Vagina (tissue), 2 donors: ENCODE measurements around the gene UBE2E2.

Experiments used
- POLR2A ChIP-seq, 2 donors: fragments of 450-650 bp; IDR thresholded peaks; one replicate each; pipeline ENCODE4 v1.6.1; 2017; ENCODE audit warnings: antibody characterized with exemption in 2 of 2, mild to moderate bottlenecking in 2 of 2, moderate library complexity in 2 of 2
- POLR2AphosphoS5 ChIP-seq, 2 donors: sonication (generic); formaldehyde crosslinking; IDR thresholded peaks; one replicate each; pipeline ENCODE4 v1.9.0; 2017; ENCODE audit warnings: antibody characterized with exemption in 2 of 2, mild to moderate bottlenecking in 2 of 2, low read depth in 1 of 2; ENCODE audit not compliant: insufficient read depth in 1 of 2
- TF ChIP-seq, protein P1 (sequence below), 3 experiments: fragments of 450-650 bp in 2 of 3; fragments of 200-600 bp in 1 of 3; sonication (generic) in 1 of 3; IDR thresholded peaks; one replicate each; pipeline ENCODE4 v1.5.1; 2017 to 2019; ENCODE audit warnings: antibody characterized with exemption in 3 of 3, mild to moderate bottlenecking in 2 of 3, moderate library complexity in 2 of 3

GRCh38 chr3:23437484-23438145, 234.5 kb downstream of the UBE2E2 start:
- TF ChIP-seq, protein P1, sequence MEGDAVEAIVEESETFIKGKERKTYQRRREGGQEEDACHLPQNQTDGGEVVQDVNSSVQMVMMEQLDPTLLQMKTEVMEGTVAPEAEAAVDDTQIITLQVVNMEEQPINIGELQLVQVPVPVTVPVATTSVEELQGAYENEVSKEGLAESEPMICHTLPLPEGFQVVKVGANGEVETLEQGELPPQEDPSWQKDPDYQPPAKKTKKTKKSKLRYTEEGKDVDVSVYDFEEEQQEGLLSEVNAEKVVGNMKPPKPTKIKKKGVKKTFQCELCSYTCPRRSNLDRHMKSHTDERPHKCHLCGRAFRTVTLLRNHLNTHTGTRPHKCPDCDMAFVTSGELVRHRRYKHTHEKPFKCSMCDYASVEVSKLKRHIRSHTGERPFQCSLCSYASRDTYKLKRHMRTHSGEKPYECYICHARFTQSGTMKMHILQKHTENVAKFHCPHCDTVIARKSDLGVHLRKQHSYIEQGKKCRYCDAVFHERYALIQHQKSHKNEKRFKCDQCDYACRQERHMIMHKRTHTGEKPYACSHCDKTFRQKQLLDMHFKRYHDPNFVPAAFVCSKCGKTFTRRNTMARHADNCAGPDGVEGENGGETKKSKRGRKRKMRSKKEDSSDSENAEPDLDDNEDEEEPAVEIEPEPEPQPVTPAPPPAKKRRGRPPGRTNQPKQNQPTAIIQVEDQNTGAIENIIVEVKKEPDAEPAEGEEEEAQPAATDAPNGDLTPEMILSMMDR (IDR thresholded peaks at IDR 0.05): no peak
- TF ChIP-seq POLR2A (IDR thresholded peaks at IDR 0.05) (no peak), POLR2AphosphoS5 (IDR thresholded peaks at IDR 0.05; ENCODE audit: insufficient read depth in 1 of 2, low read depth in 1 of 2) (no peak)
